NT2/D1 (cell line): ENCODE results near the gene APOL2.

ENCODE experiments used
- YY1 ChIP-seq: IDR thresholded peaks from 2 replicates; pipeline ENCODE4 v1.6.1; 2011; ENCODE audit not compliant: insufficient read length, insufficient read depth
- ZNF274 ChIP-seq: IDR thresholded peaks from 2 replicates; pipeline ENCODE4 v1.6.1; 2011; ENCODE audit warnings: mild to moderate bottlenecking, low read depth, low read length

DNA sequence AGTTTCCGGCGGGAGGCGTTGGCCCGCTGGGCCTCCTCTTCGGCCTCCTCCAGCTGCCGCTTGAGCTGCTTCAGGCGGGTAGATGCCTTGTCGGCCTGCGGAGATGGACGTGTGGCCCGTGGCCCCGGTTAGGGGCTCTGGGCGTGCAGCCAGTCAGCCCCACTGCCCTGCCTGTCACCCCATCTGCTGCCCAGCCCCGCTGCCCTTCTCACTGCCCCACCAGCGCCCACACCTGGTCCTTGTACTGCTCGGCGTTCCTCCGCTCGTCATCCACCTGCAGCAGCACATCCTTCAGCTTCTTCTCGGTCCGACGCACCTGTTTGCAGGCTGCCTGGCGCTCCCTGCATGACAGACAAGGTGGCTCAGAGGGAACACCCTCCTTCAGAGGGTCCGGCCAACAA is 44.8 kb upstream of the APOL2 start:
- TF ChIP-seq ZNF274 (no peak), YY1 (no peak)
